ENCODE results near the gene NEMP1.

NEMP1 gene

GRCh38 chr12:57040750-57041149 is 37.8 kb downstream of the NEMP1 start:
- H3K36me3 ChIP-seq (ENCODE audit: control insufficient read depth, insufficient read depth, low read length): no peaks in the 10 kb centered on the region
- H3K27me3 ChIP-seq (ENCODE audit: control insufficient read depth, insufficient read depth, low read length): no peaks in the 10 kb centered on the region
- no peak overlapping the region for H3K27ac ChIP-seq (ENCODE audit: low read length)
- no peak overlapping the region for H3K4me3 ChIP-seq (ENCODE audit: low read length)
- H3K9me3 ChIP-seq (ENCODE audit: control insufficient read depth, insufficient read depth, low read length): no peaks in the 10 kb centered on the region
- no peaks in the 10 kb centered on the region for H3K4me1 ChIP-seq (ENCODE audit: control insufficient read depth, insufficient read depth, low read length)
- no peak for DNase-seq (ENCODE audit: low read depth, low spot score)
- no CpG with 5 or more reads among the region's 2 CpGs for WGBS (ENCODE audit: insufficient coverage, insufficient read length)

GRCh38 chr12:57040211-57040610 is 38.4 kb downstream of the NEMP1 start:
- Histone ChIP-seq H3K36me3 (ENCODE audit: control insufficient read depth, insufficient read depth, low read length) (no peaks in the 10 kb centered on the region), H3K27me3 (ENCODE audit: control insufficient read depth, insufficient read depth, low read length) (no peaks in the 10 kb centered on the region), H3K4me1 (ENCODE audit: control insufficient read depth, insufficient read depth, low read length) (no peaks in the 10 kb centered on the region), H3K4me3 (ENCODE audit: low read length) (no peak overlapping the region), H3K9me3 (ENCODE audit: control insufficient read depth, insufficient read depth, low read length) (no peaks in the 10 kb centered on the region), H3K27ac (ENCODE audit: low read length) (no peak overlapping the region)
- DNase-seq (ENCODE audit: low read depth, low spot score): no peak
- whole genome bisulfite sequencing (ENCODE audit: insufficient coverage, insufficient read length): 100% methylated on average over 1 of the region's 4 CpGs

- Histone ChIP-seq H3K27ac (ENCODE audit: low read length) (no peak overlapping the region), H3K4me3 (ENCODE audit: low read length) (no peak overlapping the region), H3K4me1 (ENCODE audit: control insufficient read depth, insufficient read depth, low read length) (no peaks in the 10 kb centered on the region), H3K36me3 (ENCODE audit: control insufficient read depth, insufficient read depth, low read length) (no peaks in the 10 kb centered on the region), H3K9me3 (ENCODE audit: control insufficient read depth, insufficient read depth, low read length) (no peaks in the 10 kb centered on the region), H3K27me3 (ENCODE audit: control insufficient read depth, insufficient read depth, low read length) (no peaks in the 10 kb centered on the region)
- no CpG with 5 or more reads among the region's 9 CpGs for WGBS (ENCODE audit: insufficient coverage, insufficient read length)
- no peak for DNase-seq (ENCODE audit: low read depth, low spot score)
Observed at GRCh38 chr12:57039016-57039798, 39.4 kb downstream of the NEMP1 start.

- Histone ChIP-seq H3K27me3 (ENCODE audit: control insufficient read depth, insufficient read depth, low read length) (no peaks in the 10 kb centered on the region), H3K9me3 (ENCODE audit: control insufficient read depth, insufficient read depth, low read length) (no peaks in the 10 kb centered on the region), H3K4me1 (ENCODE audit: control insufficient read depth, insufficient read depth, low read length) (no peaks in the 10 kb centered on the region), H3K36me3 (ENCODE audit: control insufficient read depth, insufficient read depth, low read length) (no peaks in the 10 kb centered on the region), H3K4me3 (ENCODE audit: low read length) (no peak overlapping the region), H3K27ac (ENCODE audit: low read length) (no peak overlapping the region)
- WGBS (ENCODE audit: insufficient coverage, insufficient read length): no CpG with 5 or more reads among the region's 3 CpGs
- DNase-seq (ENCODE audit: low read depth, low spot score): no peak
Observed at GRCh38 chr12:57037264-57037663, 41.3 kb downstream of the NEMP1 start.

GRCh38 chr12:57033431-57033830 is 45.2 kb downstream of the NEMP1 start:
- Histone ChIP-seq H3K27ac (ENCODE audit: low read length) (no peak overlapping the region), H3K4me3 (ENCODE audit: low read length) (no peak overlapping the region), H3K36me3 (ENCODE audit: control insufficient read depth, insufficient read depth, low read length) (no peaks in the 10 kb centered on the region), H3K9me3 (ENCODE audit: control insufficient read depth, insufficient read depth, low read length) (no peaks in the 10 kb centered on the region), H3K27me3 (ENCODE audit: control insufficient read depth, insufficient read depth, low read length) (no peaks in the 10 kb centered on the region), H3K4me1 (ENCODE audit: control insufficient read depth, insufficient read depth, low read length) (no peaks in the 10 kb centered on the region; the same call in 1 of the 2 replicates)
- no peak for DNase-seq (ENCODE audit: low read depth, low spot score)
- WGBS (ENCODE audit: insufficient coverage, insufficient read length): no CpG with 5 or more reads among the region's 3 CpGs

GRCh38 chr12:57031789-57032188 is 46.8 kb downstream of the NEMP1 start:
- no peak for DNase-seq (ENCODE audit: low read depth, low spot score)
- no CpG with 5 or more reads among the region's 7 CpGs for WGBS (ENCODE audit: insufficient coverage, insufficient read length)
- H3K36me3 ChIP-seq (ENCODE audit: control insufficient read depth, insufficient read depth, low read length): no peaks in the 10 kb centered on the region
- no peaks in the 10 kb centered on the region for H3K9me3 ChIP-seq (ENCODE audit: control insufficient read depth, insufficient read depth, low read length)
- no peaks in the 10 kb centered on the region; the same call in 1 of the 2 replicates for H3K4me1 ChIP-seq (ENCODE audit: control insufficient read depth, insufficient read depth, low read length)
- H3K27me3 ChIP-seq (ENCODE audit: control insufficient read depth, insufficient read depth, low read length): no peaks in the 10 kb centered on the region
- no peak overlapping the region for H3K27ac ChIP-seq (ENCODE audit: low read length)
- no peak overlapping the region for H3K4me3 ChIP-seq (ENCODE audit: low read length)

- no peaks in the 10 kb centered on the region for H3K9me3 ChIP-seq (ENCODE audit: control insufficient read depth, insufficient read depth, low read length)
- no peak overlapping the region for H3K4me3 ChIP-seq (ENCODE audit: low read length)
- H3K4me1 ChIP-seq (ENCODE audit: control insufficient read depth, insufficient read depth, low read length): no peaks in the 10 kb centered on the region; the same call in 1 of the 2 replicates
- H3K27me3 ChIP-seq (ENCODE audit: control insufficient read depth, insufficient read depth, low read length): no peaks in the 10 kb centered on the region
- no peak overlapping the region for H3K27ac ChIP-seq (ENCODE audit: low read length)
- WGBS (ENCODE audit: insufficient coverage, insufficient read length): no CpG with 5 or more reads among the region's 2 CpGs
- no peak for DNase-seq (ENCODE audit: low read depth, low spot score)
- no peaks in the 10 kb centered on the region for H3K36me3 ChIP-seq (ENCODE audit: control insufficient read depth, insufficient read depth, low read length)
Observed at GRCh38 chr12:57031138-57031725, 47.4 kb downstream of the NEMP1 start.

GRCh38 chr12:57029457-57029856 is 49.1 kb downstream of the NEMP1 start:
- H3K4me3 ChIP-seq (ENCODE audit: low read length): no peak overlapping the region

GRCh38 chr12:57027805-57028153 is 50.8 kb downstream of the NEMP1 start:
- no peaks in the 10 kb centered on the region for H3K27me3 ChIP-seq (ENCODE audit: control insufficient read depth, insufficient read depth, low read length)
- no peaks in the 10 kb centered on the region for H3K36me3 ChIP-seq (ENCODE audit: control insufficient read depth, insufficient read depth, low read length)
- no peak overlapping the region for H3K27ac ChIP-seq (ENCODE audit: low read length)
- WGBS (ENCODE audit: insufficient coverage, insufficient read length): 100% methylated on average over 1 of the region's 5 CpGs
- H3K4me1 ChIP-seq (ENCODE audit: control insufficient read depth, insufficient read depth, low read length): no peaks in the 10 kb centered on the region; the same call in 1 of the 2 replicates
- DNase-seq (ENCODE audit: low read depth, low spot score): no peak
- H3K4me3 ChIP-seq (ENCODE audit: low read length): no peak overlapping the region
- no peaks in the 10 kb centered on the region for H3K9me3 ChIP-seq (ENCODE audit: control insufficient read depth, insufficient read depth, low read length)

More at GRCh38 chr12:57029457-57029856, 49.1 kb downstream of the NEMP1 start:
- H3K36me3 ChIP-seq (ENCODE audit: control insufficient read depth, insufficient read depth, low read length): no peaks in the 10 kb centered on the region
- H3K4me1 ChIP-seq (ENCODE audit: control insufficient read depth, insufficient read depth, low read length): no peaks in the 10 kb centered on the region; the same call in 1 of the 2 replicates
- WGBS (ENCODE audit: insufficient coverage, insufficient read length): no CpG with 5 or more reads among the region's 7 CpGs
- H3K27me3 ChIP-seq (ENCODE audit: control insufficient read depth, insufficient read depth, low read length): no peaks in the 10 kb centered on the region
- DNase-seq (ENCODE audit: low read depth, low spot score): no peak
- no peak overlapping the region for H3K27ac ChIP-seq (ENCODE audit: low read length)
- no peaks in the 10 kb centered on the region for H3K9me3 ChIP-seq (ENCODE audit: control insufficient read depth, insufficient read depth, low read length)

GRCh38 chr12:57027011-57027804 is 51.4 kb downstream of the NEMP1 start:
- H3K27me3 ChIP-seq (ENCODE audit: control insufficient read depth, insufficient read depth, low read length): no peaks in the 10 kb centered on the region
- H3K4me1 ChIP-seq (ENCODE audit: control insufficient read depth, insufficient read depth, low read length): no peaks in the 10 kb centered on the region; the same call in 1 of the 2 replicates
- no CpG with 5 or more reads among the region's 13 CpGs for WGBS (ENCODE audit: insufficient coverage, insufficient read length)
- no peaks in the 10 kb centered on the region for H3K9me3 ChIP-seq (ENCODE audit: control insufficient read depth, insufficient read depth, low read length)
- no peak for DNase-seq (ENCODE audit: low read depth, low spot score)
- no peak overlapping the region for H3K27ac ChIP-seq (ENCODE audit: low read length)
- H3K4me3 ChIP-seq (ENCODE audit: low read length): no peak overlapping the region
- H3K36me3 ChIP-seq (ENCODE audit: control insufficient read depth, insufficient read depth, low read length): no peaks in the 10 kb centered on the region
